HCT116 (cell line): ENCODE measurements around the gene MTHFD2L. TPM values are rescaled to one million over a fixed set of nuclear protein-coding genes. Genes with fewer than 3 reads are reported as not detected.
A peak's percentile ranks its signal among the peaks of the same experiment; 100 is the strongest.

Experiments
- ATAC-seq: fragments of 200-7000 bp; cut with Tn5 transposase; 2 replicates; pipeline ENCODE4 v1.9.1; 2020; ENCODE audit warnings: mild to moderate bottlenecking, moderate library complexity
- BruUV-seq: library from RNA; stranded (reverse); fragments of 400-500 nt; replicated peaks from 2 replicates; lab custom pipeline; 2021; lab: Mats Ljungman, UMichigan
- CTCF ChIA-PET: fragments of 300-600 bp; sonication (Branson Sonifier 250); formaldehyde crosslinking; loops from one replicate; lab custom pipeline; 2021; ENCODE audit warnings: antibody characterized with exemption; lab: Charles Lee
- POLR2A ChIA-PET: fragments of 300-600, 350-600 bp; sonication (Branson Sonifier 250); formaldehyde crosslinking; loops from one replicate; lab custom pipeline; 2021; ENCODE audit warnings: antibody characterized with exemption; lab: Charles Lee
- RAD21 ChIA-PET, 2 experiments: fragments of 300-600 bp; sonication (Branson Sonifier 250); formaldehyde crosslinking; loops; one replicate each; lab custom pipeline; 2023; ENCODE audit warnings: low total read pairs in 2 of 2; ENCODE audit not compliant: uncharacterized antibody in 2 of 2, unreplicated experiment in 2 of 2, low non-redundant PET in 1 of 2; lab: Charles Lee
- DNase-seq: peaks from one replicate; pipeline ENCODE4 v3.0.0-alpha.2; 2010; ENCODE audit warnings: low read depth, low spot score
- H2AFZ ChIP-seq: fragments of 200-600 bp; shearing (Covaris generic), sonication (generic); 2 replicates; pipeline ENCODE4 v1.6.1; 2017; ENCODE audit warnings: low read depth, mixed run types, mixed read lengths, antibody characterized with exemption, low read length; ENCODE audit not compliant: poor library complexity, severe bottlenecking
- H3K27ac ChIP-seq: 2 replicates; pipeline ENCODE4 v1.5.1; 2012; ENCODE audit warnings: low read depth, low read length
- H3K27me3 ChIP-seq: fragments of 200-600 bp; sonication (generic); 2 replicates; pipeline ENCODE4 v1.6.1; 2016; ENCODE audit warnings: mixed run types, low read length, mixed read lengths; ENCODE audit not compliant: insufficient read depth
- H3K36me3 ChIP-seq, 2 experiments: fragments of 200-500 bp in 1 of 2; fragments of 200-600 bp in 1 of 2; sonication (Bioruptor generic) in 1 of 2; sonication (generic) in 1 of 2; 2 replicates each; pipeline versions ENCODE4 v1.5.1 to v1.6.1; 2014 to 2016; ENCODE audit warnings: low read length in 2 of 2, inconsistent platforms in 1 of 2, mixed read lengths in 1 of 2, mixed run types in 1 of 2; ENCODE audit not compliant: insufficient read depth in 2 of 2, control insufficient read depth in 1 of 2
- H3K4me1 ChIP-seq, 2 experiments: fragments of 200-600 bp in 1 of 2; sonication (generic) in 1 of 2; 2 replicates each; pipeline versions ENCODE4 v1.5.1 to v1.6.1; 2012 to 2017; ENCODE audit warnings: low read length in 2 of 2, inconsistent platforms in 1 of 2, mild to moderate bottlenecking in 1 of 2, mixed read lengths in 1 of 2, mixed run types in 1 of 2, moderate library complexity in 1 of 2; ENCODE audit not compliant: insufficient read depth in 2 of 2, control insufficient read depth in 1 of 2
- H3K4me2 ChIP-seq: fragments of 200-600 bp; sonication (generic); 2 replicates; pipeline ENCODE4 v1.6.1; 2017; ENCODE audit warnings: mixed run types, low read length, mixed read lengths
- H3K4me3 ChIP-seq, 2 experiments: fragments of 200-600 bp in 1 of 2; sonication (generic) in 1 of 2; replicated peaks in 1 of 2; 2 replicates each; pipeline ENCODE4 v1.5.1; 2011 to 2016; ENCODE audit warnings: low read length in 2 of 2, control low read depth in 1 of 2, low read depth in 1 of 2, mild to moderate bottlenecking in 1 of 2, mixed read lengths in 1 of 2, mixed run types in 1 of 2
- H3K79me2 ChIP-seq: fragments of 200-600 bp; sonication (generic); 2 replicates; pipeline ENCODE4 v1.6.1; 2017; ENCODE audit warnings: mild to moderate bottlenecking, mixed run types, low read length, moderate library complexity, mixed read lengths; ENCODE audit not compliant: insufficient read depth
- H3K9ac ChIP-seq: fragments of 200-600 bp; sonication (generic); 2 replicates; pipeline ENCODE4 v1.6.1; 2016; ENCODE audit warnings: low read length, mixed read lengths
- H3K9me2 ChIP-seq: fragments of 200-600 bp; sonication (generic), shearing (Covaris generic); 2 replicates; pipeline ENCODE4 v1.6.1; 2017; ENCODE audit warnings: mixed run types, mild to moderate bottlenecking, moderate library complexity; ENCODE audit not compliant: insufficient read depth
- H3K9me3 ChIP-seq, 2 experiments: fragments of 200-500 bp in 1 of 2; fragments of 200-600 bp in 1 of 2; sonication (Bioruptor generic) in 1 of 2; sonication (generic) in 1 of 2; 2 replicates each; pipeline ENCODE4 v1.6.1; 2014 to 2017; ENCODE audit warnings: low read length in 2 of 2, mixed read lengths in 2 of 2, inconsistent platforms in 1 of 2, low read depth in 1 of 2, mild to moderate bottlenecking in 1 of 2, mixed run types in 1 of 2, moderate library complexity in 1 of 2; ENCODE audit not compliant: control insufficient read depth in 1 of 2, insufficient read depth in 1 of 2
- H4K20me1 ChIP-seq: fragments of 200-600 bp; sonication (generic), shearing (Covaris generic); 2 replicates; pipeline ENCODE4 v1.6.1; 2017; ENCODE audit warnings: mixed run types, mild to moderate bottlenecking, moderate library complexity; ENCODE audit not compliant: insufficient read depth
- CBX3 ChIP-seq: IDR thresholded peaks from 2 replicates; pipeline ENCODE4 v1.6.1; 2012; ENCODE audit warnings: low read depth
- CEBPB ChIP-seq: IDR thresholded peaks from 2 replicates; pipeline ENCODE4 v1.6.1; 2012; ENCODE audit warnings: low read depth
- CTCF ChIP-seq, 3 experiments: fragments of 200-600 bp in 1 of 3; sonication (generic) in 1 of 3; IDR thresholded peaks in 2 of 3; conservative IDR thresholded peaks in 1 of 3; 2 replicates each; pipeline ENCODE4 v1.5.1; 2012 to 2017; ENCODE audit warnings: low read depth in 2 of 3, low read length in 2 of 3, antibody characterized with exemption in 1 of 3, borderline replicate concordance in 1 of 3, control low read depth in 1 of 3, mild to moderate bottlenecking in 1 of 3, mixed read lengths in 1 of 3, mixed run types in 1 of 3, moderate library complexity in 1 of 3; ENCODE audit not compliant: insufficient read depth in 1 of 3
- EGR1 ChIP-seq: IDR thresholded peaks from 2 replicates; pipeline ENCODE4 v1.6.1; 2012; ENCODE audit warnings: low read depth
- EZH2phosphoT487 ChIP-seq: fragments of 200-600 bp; IDR thresholded peaks from 2 replicates; pipeline ENCODE4 v1.6.1; 2018; ENCODE audit warnings: antibody characterized with exemption, borderline replicate concordance
- FOSL1 ChIP-seq: IDR thresholded peaks from 2 replicates; pipeline ENCODE4 v1.6.1; 2012; ENCODE audit warnings: low read depth
- RAD21 ChIP-seq: IDR thresholded peaks from 2 replicates; pipeline ENCODE4 v1.6.1; 2012; ENCODE audit warnings: low read depth, mild to moderate bottlenecking
- SP1 ChIP-seq: IDR thresholded peaks from 2 replicates; pipeline ENCODE4 v1.6.1; 2012; ENCODE audit warnings: low read depth
- YY1 ChIP-seq: IDR thresholded peaks from 2 replicates; pipeline ENCODE4 v1.6.1; 2011; ENCODE audit warnings: low read length, low read depth, moderate library complexity, mild to moderate bottlenecking; ENCODE audit not compliant: insufficient replicate concordance; ENCODE audit errors: extremely low read depth
- ZFX ChIP-seq: fragments of 450-650 bp; IDR thresholded peaks from 2 replicates; pipeline ENCODE4 v1.6.1; 2017
- intact Hi-C: fragments of 100-400 bp; cut with micrococcal nuclease; formaldehyde crosslinking; loops from 2 replicates; pipeline ENCODE4 v1.10.0; 2022
- total RNA-seq: library from RNA; stranded (reverse); gene quantifications from one replicate; pipeline ENCODE4 v1.2.1, GENCODE V29; 2021; ENCODE audit not compliant: unreplicated experiment
- TF ChIP-seq, protein P1 (sequence below): IDR thresholded peaks from 2 replicates; pipeline ENCODE4 v1.6.1; 2011; ENCODE audit warnings: mild to moderate bottlenecking, low read length, moderate library complexity; ENCODE audit not compliant: insufficient replicate concordance; ENCODE audit errors: extremely low read depth

The MTHFD2L gene
- total RNA-seq, 1 experiment from 2014 or later, result 15.0 TPM

GRCh38 chr4:74322301-74322700, 164.4 kb downstream of the MTHFD2L start:
- peaks cover 7% of the 10 kb centered on the region; the same call in 1 of the 2 replicates for H3K79me2 ChIP-seq
- no peaks in the 10 kb centered on the region for H3K9me3 ChIP-seq
- no TSS peak for BruUV-seq
- CTCF ChIA-PET, result interaction anchor here (1.7 to 3.3 kb wide), 4 partner anchors 10 to 352 kb away, joined by 4 to 42 read pairs (median 12); no protein-coding TSS in a partner anchor
- H3K9ac ChIP-seq, result no peak overlapping the region
- H3K4me2 ChIP-seq, result no peak overlapping the region
- DNase-seq (no peak), ATAC-seq (no peak)
- no peak for TF ChIP-seq CTCF (IDR thresholded peaks at IDR 0.05 in 2 of 3, conservative IDR thresholded peaks at IDR 0.05 in 1 of 3; ENCODE audit: borderline replicate concordance in 1 of 3, insufficient read depth in 1 of 3, low read depth in 2 of 3, low read length in 2 of 3)
- H3K27ac ChIP-seq, result peak overlapping the region; percentile 58; the same call in 1 of the 2 replicates
- no peaks in the 10 kb centered on the region; a peak in 1 of 4 replicates for H3K36me3 ChIP-seq
- H4K20me1 ChIP-seq, result no peaks in the 10 kb centered on the region
- no peaks in the 10 kb centered on the region for H3K27me3 ChIP-seq
- POLR2A ChIA-PET, result interaction anchor here (1.0 to 3.5 kb wide), 3 partner anchors 42 to 129 kb away, joined by 3 to 17 read pairs (median 16); partner anchors contain the start of gene EREG
- no peak overlapping the region for H2AFZ ChIP-seq
- intact Hi-C loops, result loop anchor here (5.0 to 10.0 kb wide), 2 partner anchors 470 to 962 kb away; partner anchors contain the start of gene BTC
- no peak overlapping the region for H3K4me3 ChIP-seq
- H3K4me1 ChIP-seq, result peaks cover 29 to 69% of the 10 kb centered on the region in 2 experiments
- RAD21 ChIA-PET, result interaction anchor here in 1 of 2 experiments (1.1 kb wide), 1 partner anchor 352 kb away, joined by 3 read pairs; no protein-coding TSS in a partner anchor
- H3K9me2 ChIP-seq, result no peaks in the 10 kb centered on the region; the same call in 1 of the 2 replicates

- no peak overlapping the region for H3K4me3 ChIP-seq
- TF ChIP-seq RAD21 (no peak), EZH2phosphoT487 (no peak), CBX3 (no peak), YY1 (no peak), EGR1 (no peak), SP1 (no peak), CEBPB (no peak), FOSL1 (no peak), ZFX (no peak)
- TF ChIP-seq, protein P1, sequence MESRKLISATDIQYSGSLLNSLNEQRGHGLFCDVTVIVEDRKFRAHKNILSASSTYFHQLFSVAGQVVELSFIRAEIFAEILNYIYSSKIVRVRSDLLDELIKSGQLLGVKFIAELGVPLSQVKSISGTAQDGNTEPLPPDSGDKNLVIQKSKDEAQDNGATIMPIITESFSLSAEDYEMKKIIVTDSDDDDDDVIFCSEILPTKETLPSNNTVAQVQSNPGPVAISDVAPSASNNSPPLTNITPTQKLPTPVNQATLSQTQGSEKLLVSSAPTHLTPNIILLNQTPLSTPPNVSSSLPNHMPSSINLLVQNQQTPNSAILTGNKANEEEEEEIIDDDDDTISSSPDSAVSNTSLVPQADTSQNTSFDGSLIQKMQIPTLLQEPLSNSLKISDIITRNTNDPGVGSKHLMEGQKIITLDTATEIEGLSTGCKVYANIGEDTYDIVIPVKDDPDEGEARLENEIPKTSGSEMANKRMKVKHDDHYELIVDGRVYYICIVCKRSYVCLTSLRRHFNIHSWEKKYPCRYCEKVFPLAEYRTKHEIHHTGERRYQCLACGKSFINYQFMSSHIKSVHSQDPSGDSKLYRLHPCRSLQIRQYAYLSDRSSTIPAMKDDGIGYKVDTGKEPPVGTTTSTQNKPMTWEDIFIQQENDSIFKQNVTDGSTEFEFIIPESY, result no peak
- ATAC-seq, result no peak
- no TSS peak for BruUV-seq
- H2AFZ ChIP-seq, result no peak overlapping the region
- ChIA-PET RAD21 (no interaction called here), POLR2A (interaction anchor here (1.3 kb wide), 1 partner anchor 342 kb away, joined by 4 read pairs; no protein-coding TSS in a partner anchor), CTCF (interaction anchor here (0.9 kb wide), 1 partner anchor 11 kb away, joined by 3 read pairs; no protein-coding TSS in a partner anchor)
- DNase-seq, result no peak
- no peaks in the 10 kb centered on the region for H3K9me3 ChIP-seq
- intact Hi-C loops, result loop anchor here (5.0 to 10.0 kb wide), 2 partner anchors 469 to 961 kb away; partner anchors contain the start of gene BTC
- no peaks in the 10 kb centered on the region for H3K27me3 ChIP-seq
- no peak overlapping the region for H3K4me2 ChIP-seq
- H3K27ac ChIP-seq, result no peak overlapping the region
- H3K9me2 ChIP-seq, result no peaks in the 10 kb centered on the region; the same call in 1 of the 2 replicates
- H3K4me1 ChIP-seq, result peaks cover 29 to 77% of the 10 kb centered on the region in 2 experiments
- H4K20me1 ChIP-seq, result no peaks in the 10 kb centered on the region
- H3K79me2 ChIP-seq, result peaks cover 7% of the 10 kb centered on the region; the same call in 1 of the 2 replicates
- H3K36me3 ChIP-seq, result no peaks in the 10 kb centered on the region
- H3K9ac ChIP-seq, result no peak overlapping the region
These were observed 165.7 kb downstream of the MTHFD2L start for GRCh38 chr4:74323663-74324062.
